A172 (cell line): ENCODE results near the gene PHLDA1. TPM values are rescaled to one million over a fixed set of nuclear protein-coding genes. Genes with fewer than 3 reads are reported as not detected.
"Not testable (repeated sequence)": the region's sequence is repeated elsewhere in the genome, so short reads cannot be mapped to it uniquely, and the experiment has no call there.

Source experiments
- DNase-seq: peaks from one replicate; pipeline ENCODE4 v3.0.0-alpha.2; 2015; ENCODE audit warnings: low spot score
- total RNA-seq: library from RNA; depleted of rRNA; stranded (reverse); fragments of >200 nt; shearing (Covaris generic); gene quantifications from 2 replicates; pipeline ENCODE4 v1.2.3, GENCODE V29; 2014

The PHLDA1 gene
- total RNA-seq, 1 experiment from 2014 or later, result 61.6 TPM

DNA sequence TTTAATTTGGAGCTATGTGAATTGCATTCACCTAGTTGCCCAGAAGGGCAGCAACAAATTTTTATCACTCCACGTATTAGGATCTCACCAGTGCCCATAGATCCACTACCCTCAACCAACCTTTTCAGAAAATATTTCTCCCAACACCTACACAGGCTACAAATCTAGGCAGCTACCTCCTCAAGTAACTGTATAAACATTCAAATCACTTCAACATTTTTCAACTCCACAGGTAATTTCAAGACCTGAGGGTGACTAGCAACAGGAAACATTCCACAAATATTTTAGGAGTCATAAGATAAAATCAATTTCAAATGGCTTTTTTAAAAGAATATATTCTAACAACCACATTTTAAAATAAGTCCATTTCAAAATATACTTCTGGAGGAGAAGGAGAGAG, 12.9 kb downstream of the PHLDA1 start:
- no peak for DNase-seq

DNA sequence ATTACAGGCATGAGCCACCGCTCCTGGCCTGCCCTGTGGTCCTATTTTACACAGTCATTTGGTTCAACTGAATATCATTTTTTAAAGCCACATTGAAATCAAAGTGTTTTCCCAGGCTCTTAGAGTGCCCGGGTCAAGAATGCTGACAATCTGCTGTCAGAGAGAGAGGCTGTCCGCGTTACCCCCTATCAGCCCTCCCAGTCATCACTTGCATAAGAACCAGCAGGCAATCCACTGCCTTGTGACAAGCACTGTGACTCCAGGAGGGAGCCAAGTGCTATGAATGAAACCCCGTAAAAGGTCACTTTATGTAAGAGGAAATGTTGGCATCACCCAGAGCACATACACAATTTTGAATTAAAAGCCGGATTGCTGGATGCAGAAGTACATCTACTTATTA, 13.5 kb downstream of the PHLDA1 start:
- DNase-seq, result peak; percentile 53

DNA sequence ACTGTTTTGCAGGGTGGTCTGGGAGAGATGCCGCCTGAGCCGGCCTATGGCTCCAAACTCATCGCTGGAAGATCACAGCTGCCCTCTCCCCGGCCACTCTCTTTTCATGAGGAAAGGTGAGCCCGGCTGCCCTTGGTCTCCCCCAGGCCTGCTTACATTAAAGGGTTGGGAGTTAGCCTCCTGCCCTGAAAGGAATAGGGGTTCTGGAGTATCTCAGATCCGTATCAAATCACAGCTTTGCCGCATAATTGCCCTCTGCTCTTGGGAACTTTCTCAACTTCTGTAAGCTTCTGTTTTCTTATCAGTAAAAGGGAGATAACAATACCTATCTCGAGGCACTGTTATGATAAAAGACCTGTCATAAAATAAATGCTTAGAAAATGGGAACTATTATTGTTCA, 17.6 kb downstream of the PHLDA1 start:
- DNase-seq, result no peak

DNA sequence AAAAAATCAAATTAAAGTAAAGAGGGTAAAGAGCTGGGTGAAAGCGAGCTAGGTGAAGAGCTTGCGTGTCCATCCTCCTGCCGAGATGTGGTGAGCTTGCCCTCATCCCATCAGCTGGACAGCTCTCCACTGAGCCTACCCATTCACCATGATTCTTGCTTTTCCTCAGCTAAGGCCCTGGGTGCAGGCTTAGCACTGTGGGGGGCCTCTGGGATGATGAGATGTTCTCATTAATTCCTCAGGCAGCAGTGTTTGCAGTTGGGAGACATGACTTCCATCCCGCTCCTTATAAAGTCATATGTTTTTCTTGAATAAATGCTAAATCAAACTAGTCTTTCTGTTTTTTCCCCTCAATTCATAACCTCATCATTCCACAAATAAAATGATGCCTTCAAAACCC, 18.0 kb downstream of the PHLDA1 start:
- no peak for DNase-seq

DNA sequence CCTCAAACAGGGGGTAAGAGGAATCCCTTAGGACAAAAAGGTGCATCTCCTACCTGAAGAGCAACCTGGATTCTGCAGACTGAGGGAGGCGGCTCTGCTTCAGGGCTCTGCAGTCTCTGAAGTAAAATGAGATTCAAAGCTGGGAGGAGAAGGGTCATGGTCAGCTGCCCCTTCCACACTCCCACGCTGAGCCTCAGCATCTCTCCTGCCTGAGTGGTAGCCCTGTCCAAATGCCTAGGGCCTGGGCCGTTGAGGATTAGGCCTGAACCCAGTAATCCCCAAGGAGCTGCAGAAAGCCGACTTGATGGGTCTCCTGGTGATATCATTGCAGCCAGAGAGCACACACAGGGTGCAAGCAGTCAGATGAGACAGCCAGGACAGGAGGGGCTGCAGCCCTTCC, 18.9 kb downstream of the PHLDA1 start:
- DNase-seq, result no peak

DNA sequence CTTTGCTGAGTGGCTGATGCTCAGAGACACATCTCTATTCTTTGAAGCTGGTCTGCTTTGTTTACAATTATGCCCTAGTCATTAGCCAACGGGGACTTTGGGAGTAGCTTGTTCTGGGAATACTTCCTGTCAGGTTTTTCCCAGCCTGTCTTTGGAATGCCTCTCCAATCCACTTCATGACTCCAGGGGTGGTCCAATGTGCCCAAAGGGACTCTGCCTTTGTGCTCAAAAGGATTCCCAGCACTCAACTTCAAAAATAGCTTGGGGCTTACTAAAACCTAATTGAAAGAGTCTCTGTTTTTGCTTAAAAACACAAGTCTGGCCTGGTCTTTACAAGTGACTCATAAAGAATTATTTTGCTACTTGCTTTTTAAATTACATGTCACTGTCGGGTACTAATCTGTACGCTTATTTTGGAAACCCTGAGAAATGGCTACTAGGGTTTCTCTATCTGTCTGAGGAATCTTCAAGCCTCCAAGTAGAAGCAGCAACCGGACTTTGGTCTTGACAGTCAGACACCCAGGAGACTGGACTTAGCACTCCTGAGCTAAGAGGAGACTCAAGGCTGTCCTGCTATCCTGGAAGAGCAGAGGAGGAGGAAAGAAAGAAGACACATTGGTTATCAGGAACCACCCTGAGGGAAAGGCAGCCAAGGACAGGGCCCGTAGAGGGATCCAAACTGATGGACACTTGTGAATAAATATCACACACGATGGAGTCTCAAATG, 20.7 kb downstream of the PHLDA1 start:
- no peak for DNase-seq

DNA sequence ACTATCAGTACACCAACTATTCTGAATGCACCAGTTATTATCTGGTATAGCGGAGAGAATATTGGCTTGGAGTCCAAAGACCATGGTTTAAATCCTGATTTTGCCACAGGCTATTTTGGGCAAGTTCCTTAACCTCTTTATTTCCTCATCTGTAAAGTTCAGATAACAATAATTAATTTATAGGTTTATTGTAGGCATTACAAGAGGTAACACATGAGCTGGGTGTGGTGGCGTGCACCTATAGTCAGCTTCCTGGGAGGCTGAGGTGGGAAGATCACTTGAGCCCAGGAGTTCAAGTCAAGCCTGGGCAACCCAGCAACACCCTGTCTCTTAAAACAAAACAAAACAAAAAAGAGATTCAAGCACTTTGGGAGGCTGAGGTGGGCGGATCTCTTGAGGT, 23.1 kb downstream of the PHLDA1 start:
- DNase-seq, result no peak

DNA sequence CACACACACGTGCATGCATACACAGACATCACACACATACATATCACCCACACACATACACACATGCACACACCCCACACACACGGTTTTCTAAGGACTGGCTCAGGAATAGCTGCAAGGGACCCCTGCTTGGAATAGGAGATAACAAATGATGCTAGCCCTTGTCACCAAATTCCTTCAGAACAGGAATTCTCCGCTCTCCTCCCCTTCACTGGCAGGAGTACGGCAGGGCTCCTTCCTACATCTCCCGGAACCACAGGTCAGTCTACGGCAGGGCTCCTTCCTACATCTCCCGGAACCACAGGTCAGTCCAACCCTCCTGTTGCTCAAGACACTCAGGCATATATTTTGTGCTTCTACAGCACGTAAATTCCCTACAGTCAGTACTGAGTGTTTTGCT, 23.9 kb downstream of the PHLDA1 start:
- DNase-seq, result no peak

DNA sequence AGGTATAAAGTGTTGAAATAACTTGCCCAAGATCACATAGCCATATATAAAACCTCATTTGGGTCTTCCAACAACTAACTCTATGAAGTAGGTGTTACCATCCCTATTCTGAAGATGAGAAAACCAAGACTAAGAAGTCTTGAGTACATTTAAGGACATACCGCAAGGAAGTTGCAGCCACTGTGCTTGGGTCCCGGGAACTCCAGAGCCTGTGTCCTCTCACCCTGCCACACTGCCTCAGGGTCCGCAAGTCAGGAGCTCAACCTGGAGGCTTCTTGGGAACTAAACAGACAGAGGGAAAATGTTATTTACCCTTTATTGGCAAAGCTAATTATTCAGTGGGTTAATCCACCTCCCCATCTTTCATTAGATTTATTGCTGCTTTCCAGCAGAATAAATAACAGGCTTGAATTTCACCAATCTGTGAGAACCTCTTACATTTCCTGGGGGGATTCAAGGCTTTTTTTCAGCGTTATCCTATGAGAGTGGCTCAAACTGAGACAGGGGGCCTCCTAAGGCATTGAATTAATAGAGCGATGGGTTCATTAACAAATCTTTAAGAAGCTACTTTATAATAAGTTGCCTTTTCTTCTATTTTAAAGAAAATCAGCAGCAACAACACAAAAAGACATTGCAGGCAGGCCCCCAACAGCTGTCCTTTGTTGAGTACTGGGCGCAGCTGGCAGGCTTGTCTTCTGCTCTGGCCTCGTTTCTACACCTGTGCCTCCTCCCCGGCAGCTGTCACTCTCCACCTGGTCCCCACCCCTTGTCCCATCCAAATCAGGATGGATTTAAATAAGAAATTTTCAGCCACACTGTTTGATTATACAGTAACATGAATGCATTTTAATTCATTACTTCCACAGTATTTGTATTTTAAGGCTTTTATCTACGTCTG, 25.3 kb downstream of the PHLDA1 start:
- DNase-seq, result no peak

DNA sequence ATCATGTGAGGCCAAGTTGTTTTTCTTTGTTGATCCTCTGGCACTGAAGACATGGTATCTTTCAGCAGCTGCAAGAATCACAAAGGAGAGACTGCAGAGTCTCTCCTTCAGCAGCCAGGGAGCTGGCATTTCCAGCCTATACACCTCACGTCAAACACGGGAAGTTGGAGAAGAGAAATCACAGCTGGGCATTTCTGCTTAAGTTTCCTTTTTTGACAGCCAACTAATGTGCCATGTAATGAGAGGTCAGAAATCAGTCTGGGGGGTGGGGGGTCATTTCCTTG, 28.3 kb downstream of the PHLDA1 start:
- no peak for DNase-seq

DNA sequence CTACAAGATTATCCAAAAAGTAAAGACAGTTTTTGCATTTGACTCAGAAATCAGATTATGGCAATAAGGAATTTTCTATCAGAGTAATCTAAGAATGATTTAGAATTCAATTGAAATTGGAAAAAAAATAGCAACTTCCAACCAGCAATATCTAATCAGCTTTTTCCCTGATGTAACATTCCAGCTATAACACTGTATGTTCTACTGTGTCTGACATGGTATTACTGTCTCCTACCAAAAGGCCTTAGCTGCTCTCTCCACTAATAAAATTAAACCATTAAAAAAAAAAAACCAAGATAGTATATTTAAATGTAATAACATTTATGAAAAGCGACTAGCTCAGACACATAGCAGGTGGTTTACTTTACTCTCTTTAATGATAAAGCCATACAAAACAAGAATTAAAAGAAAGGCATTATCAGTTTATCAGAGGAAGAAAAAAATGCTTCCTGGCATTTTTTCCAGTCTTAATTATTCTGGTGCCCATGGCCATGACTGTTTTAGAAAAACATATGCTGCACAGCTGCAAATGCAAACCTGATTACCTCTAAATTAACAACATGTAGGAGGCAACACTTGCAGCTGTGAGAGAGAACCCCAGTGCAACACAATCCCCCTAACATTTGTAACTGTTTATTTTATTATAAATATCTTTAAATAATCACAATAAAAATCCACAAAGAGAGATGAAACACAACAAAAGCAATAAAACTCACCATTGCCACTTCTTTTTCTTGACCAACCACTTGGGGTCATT, 28.8 kb downstream of the PHLDA1 start:
- no peak for DNase-seq

DNA sequence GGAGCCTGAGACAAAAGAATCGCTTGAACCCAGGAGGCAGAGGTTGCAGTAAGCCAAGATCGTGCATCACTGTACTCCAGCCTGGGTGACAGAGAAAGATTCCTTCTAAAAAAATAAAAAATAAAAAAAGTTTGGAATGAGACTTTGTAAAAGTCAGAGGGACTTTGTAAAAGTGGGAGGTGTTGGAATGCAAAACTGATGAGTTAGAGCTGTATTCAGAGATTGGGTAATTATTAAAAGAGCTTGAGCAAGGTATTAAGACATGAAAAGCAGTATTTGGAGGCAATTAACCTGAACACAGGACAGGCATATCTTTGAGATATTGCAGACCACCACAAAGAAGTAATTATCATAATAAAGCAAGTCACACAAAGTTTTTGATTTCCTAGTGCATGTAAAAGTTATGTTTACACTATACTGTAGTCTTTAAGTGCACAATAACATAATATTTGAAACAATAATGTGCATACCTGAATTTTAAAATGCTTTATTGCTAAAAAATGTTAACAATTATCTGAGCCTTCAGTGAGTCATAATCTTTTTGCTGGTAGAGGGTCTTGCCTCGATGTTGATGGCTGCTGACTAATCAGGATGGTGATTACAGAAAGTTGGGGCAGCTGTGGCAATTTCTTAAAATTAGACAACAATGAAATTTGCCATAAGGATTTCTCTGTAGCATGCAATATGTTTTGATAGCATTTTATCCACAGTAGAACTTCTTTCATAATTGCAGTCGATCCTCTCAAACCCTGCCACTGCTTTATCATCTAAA, 33.1 kb downstream of the PHLDA1 start:
- DNase-seq, result no peak

DNA sequence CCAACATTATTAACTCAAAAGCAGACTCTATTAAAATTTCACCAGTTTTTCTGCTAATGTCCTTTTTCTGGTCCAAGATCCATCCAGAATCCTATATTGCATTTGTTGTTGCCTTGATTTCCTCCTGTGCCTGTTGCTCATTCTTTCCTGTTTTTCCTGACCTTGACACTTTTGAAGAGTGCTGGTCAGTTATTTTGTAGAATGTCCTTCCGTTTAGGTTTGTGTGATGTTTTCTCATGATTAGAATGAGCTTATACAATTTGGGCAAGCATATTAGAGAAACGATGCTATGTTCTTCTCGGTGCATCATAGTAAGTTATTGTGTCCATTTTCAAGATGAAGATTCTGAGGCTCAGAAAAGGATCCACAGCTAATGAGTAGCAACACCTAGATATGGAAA, 33.9 kb downstream of the PHLDA1 start:
- no peak for DNase-seq

DNA sequence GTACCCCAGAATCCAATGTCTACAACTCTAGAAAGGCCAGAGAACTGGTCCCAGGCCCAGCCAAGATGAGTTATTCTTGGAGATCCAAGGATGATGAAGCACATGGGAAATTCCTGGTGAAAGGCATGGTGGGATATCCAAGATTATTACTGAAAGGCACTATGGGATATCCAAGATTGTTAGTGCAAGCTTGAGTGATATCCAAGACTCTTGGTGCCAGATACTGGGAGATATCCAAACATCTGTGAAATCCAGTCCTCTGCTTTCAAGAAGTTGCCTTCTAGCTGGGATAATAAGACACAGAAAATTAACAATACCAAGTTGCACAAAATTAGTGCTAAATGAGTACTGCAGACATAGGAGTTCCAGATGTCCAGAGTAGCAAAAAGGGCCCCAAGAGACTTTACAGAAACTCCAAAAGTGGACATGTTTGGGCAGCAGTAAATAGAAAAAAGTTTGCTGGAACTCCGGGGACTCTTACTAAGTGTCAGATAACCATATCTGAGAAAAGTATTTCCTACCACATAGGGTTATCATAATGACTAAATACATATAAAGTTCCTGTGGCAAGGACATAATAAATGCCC, 34.6 kb downstream of the PHLDA1 start:
- DNase-seq, result no peak

DNA sequence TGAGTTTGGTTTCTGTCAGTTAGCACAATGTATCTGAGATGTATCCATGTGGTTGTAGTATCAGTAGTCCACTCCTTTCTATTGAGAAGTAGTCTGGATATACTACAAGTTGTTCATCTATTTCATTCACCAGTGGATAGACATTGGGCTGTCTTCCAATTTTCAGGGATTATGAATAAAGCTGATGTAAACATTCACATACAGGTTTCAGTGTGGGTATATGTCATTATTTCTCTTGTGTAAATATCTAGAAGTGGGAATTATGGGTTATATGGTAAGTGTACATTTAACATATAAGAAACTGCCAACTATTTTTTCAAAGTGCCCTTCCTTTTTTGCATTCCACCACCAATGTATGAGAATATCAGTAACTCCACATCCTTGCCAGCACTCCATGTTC, 35.9 kb downstream of the PHLDA1 start:
- DNase-seq, result no peak

DNA sequence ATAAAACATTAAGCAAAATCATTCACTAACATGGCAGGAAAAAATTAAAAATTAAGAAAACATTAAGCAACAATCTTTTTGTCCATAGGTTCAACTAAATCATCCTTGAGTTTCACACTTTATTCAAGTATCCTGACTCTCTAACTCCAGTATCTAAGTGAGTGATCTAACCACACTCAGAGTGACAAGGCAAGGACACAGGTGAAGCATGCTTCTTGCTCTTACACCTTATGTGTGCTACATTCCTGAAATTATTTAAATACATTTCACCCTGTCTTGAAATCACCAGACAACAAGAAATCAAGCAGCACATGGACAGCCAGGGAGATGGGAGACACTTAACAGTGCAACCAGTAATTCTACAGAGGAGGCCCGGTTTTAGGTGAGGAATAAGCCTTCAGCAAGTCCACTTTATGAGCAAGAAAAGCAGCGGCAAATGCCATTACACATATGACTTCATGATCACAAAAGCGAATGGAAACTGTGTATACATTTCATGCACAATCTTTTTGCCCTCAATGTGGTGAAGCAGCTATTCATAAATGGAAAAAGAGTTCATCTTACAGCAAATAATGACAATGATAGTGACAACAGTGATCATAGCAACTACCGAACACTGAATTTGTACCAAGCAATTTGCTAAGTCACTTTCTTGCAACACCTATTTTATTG, 37.4 kb downstream of the PHLDA1 start:
- DNase-seq, result no peak

DNA sequence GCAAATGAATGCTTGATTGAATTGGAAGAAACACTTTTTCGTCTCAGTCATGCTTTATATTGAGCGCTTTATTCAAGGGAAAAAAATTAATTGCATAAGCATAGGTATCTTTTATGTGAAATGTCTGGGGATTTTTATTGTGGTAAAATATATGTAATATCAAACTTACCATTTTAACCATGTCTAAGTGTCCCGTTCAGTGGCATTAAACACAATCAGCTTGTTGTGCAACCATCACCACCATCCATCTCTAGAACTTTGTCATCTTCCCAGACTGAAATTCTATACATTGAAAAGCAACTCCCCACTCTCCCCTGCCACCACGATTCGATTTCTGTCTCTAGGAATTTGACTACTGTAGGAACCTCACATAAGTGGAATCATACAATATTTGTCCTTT, 39.8 kb downstream of the PHLDA1 start:
- DNase-seq, result no peak

DNA sequence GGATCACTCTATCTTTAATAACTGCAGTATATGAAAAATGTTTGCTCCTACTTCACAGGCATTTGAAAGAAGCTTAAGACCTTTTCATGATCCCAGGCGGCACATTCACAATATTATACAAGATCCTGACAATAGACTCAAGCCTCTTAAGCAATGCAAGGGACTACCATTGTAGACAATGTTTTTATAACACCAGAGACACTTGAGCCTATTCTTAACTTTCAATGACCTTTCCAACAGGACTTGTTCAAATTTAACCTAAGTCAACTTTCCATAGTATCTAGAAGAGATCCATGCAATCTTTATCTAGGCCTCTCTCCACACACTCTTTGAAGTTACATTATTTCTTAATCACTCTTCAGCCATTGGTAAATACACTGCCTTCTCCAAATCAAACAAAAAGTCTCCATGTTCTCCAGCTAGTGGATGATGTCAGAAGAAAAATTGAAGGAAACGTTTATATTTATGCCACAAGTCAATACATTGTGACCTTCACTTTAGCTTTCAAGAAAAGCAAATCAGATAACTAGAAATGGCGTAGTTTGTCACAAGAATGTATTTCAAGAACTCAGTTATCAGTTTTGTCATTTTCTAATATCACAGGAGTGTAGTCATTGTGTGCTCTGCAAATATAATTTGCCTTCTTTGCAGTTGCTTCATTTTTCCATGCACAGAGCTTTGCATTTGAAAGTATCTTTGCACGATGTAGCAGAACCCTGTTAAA, 41.2 kb downstream of the PHLDA1 start:
- no peak for DNase-seq

DNA sequence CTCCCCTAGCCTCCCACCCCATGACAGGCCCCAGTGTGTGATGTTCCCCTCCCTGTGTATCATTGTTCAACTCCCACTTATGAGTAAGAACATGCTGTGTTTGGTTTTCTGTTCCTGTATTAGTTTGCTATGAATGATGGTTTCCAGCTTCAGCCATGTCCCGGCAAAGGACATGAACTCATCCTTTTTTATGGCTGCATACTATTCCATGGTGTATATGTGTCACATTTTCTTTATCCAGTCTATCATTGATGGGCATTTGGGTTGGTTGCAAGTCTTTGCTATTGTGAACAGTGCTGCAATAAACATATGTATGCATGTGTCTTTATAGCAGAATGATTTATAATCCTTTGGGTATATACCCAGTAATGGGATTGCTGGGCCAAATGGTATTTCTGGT, 43.9 kb downstream of the PHLDA1 start:
- DNase-seq, result not testable (repeated sequence)

DNA sequence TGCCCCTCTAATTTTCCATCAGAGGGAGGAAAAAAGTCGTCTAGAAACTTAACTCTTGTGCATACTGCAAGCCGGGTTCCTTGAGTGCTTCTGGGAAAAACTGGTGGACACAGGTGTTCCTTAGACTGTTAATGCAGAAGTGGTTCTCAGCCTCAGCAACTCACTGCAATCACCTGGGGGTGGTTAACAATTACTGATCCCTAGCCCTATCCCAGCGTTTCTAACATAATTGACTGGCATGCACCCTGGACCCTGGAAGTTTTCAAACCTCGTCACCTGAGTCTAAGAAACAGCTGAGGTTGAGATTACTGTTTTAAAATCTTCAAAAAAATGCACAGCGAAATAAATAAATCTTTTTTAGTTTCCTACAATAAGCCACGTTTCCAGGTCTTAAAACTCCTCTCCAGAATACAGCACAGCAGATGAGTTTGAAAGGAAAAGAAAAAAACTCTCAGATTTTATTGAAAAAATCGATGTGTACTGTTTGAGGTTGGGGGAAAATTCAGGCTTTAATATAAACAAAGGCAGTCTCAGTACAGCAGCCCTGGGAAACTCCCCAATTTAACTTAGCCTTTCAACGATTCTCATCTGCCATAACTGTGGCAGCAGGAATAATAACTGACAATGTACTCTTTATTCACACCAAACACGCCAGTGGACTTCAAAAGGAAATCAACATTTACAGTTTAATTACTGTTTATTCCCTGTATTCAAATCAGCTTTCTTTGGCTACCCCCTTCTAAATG, 45.4 kb downstream of the PHLDA1 start:
- DNase-seq, result no peak
